Ovary (tissue), 9 donors: ENCODE data around the gene TXNRD2. TPM values are rescaled to one million over a fixed set of nuclear protein-coding genes. Genes with fewer than 3 reads are reported as not detected.

ENCODE experiments used
- DNase-seq, 5 donors: peaks; one replicate each; pipeline ENCODE4 v3.0.0-alpha.2; 2019 to 2020
- H3K27ac ChIP-seq, 2 donors: fragments of 200-600 bp; one replicate each; pipeline versions ENCODE4 v1.5.1 to v1.8.0; 2019 to 2022
- H3K27me3 ChIP-seq: fragments of 200-600 bp; one replicate; pipeline ENCODE4 v1.8.0; 2022
- H3K36me3 ChIP-seq: fragments of 200-600 bp; sonication (generic); one replicate; pipeline ENCODE4 v1.5.1; 2019
- H3K4me1 ChIP-seq: one replicate; pipeline ENCODE4 v1.8.1; 2013; ENCODE audit warnings: mild to moderate bottlenecking, moderate library complexity; ENCODE audit not compliant: insufficient read depth
- H3K4me3 ChIP-seq: fragments of 200-600 bp; sonication (generic); one replicate; pipeline ENCODE4 v1.5.1; 2017
- H3K9me3 ChIP-seq, 2 donors: fragments of 200-600 bp in 1 of 2; sonication (generic) in 1 of 2; one replicate each; pipeline versions ENCODE4 v1.5.1 to v1.8.1; 2013 to 2019; ENCODE audit warnings: mild to moderate bottlenecking in 1 of 2, moderate library complexity in 1 of 2
- CTCF ChIP-seq, 3 donors: fragments of 450-650 bp in 2 of 3; fragments of 200-600 bp in 1 of 3; IDR thresholded peaks; one replicate each; pipeline versions ENCODE4 v1.5.1 to v1.8.0; 2016 to 2022; ENCODE audit warnings: antibody characterized with exemption in 3 of 3, mild to moderate bottlenecking in 1 of 3
- EP300 ChIP-seq: sonication (generic); formaldehyde crosslinking; IDR thresholded peaks from one replicate; pipeline ENCODE4 v1.6.1; 2017; ENCODE audit warnings: antibody characterized with exemption
- POLR2A ChIP-seq: fragments of 450-650 bp; IDR thresholded peaks from one replicate; pipeline ENCODE4 v1.6.1; 2017; ENCODE audit warnings: antibody characterized with exemption, mild to moderate bottlenecking, moderate library complexity
- WGBS, 3 donors: extraction: QIAGEN DNeasy Blood & Tissue Kit in 1 of 3; methylation state at CpG; one replicate each; pipeline versions ENCODE4 v1.1.5 to v1.1.7; 2013 to 2017; 5-methylcytosine and 5-hydroxymethylcytosine counted together
- intact Hi-C, 4 donors: fragments of 100-400 bp; cut with DNase I; formaldehyde crosslinking; loops; one replicate each; pipeline versions ENCODE4 v1.11.0 to v1.15.1; 2022 to 2023
- polyA plus RNA-seq, 2 donors: library from polyadenylated mRNA; stranded (reverse); fragments of 200-250 nt in 1 of 2; fragments of 350-450 nt in 1 of 2; fragmentation: Illumina TruSeq in 1 of 2; extraction: RNeasy Lipid Tissue Mini Kit (QIAGEN cat#74804) in 1 of 2; gene quantifications; one replicate each; pipeline ENCODE4 v1.2.3, GENCODE V29; 2013 to 2014
- total RNA-seq, 7 donors: library from RNA; depleted of rRNA in 2 of 7; stranded (reverse); fragments of >200 nt in 2 of 7; fragmentation: NEBNext Ultra II Directional in 3 of 7; extraction: Animal tissue kit (Norgen Biotek cat#: 25700) in 3 of 7; gene quantifications; one replicate each; pipeline versions ENCODE4 v1.1.0 to v1.2.4, GENCODE V29; 2016 to 2023
- donor health status: DM: no; HTN: no; CAD: no; lungs with moderate emphysema.
- donor health status: DM: no; HTN: no; CAD: no.
- donor health status: Bipolar disorder and iron deficiency.
- donor health status: DM: yes; HTN: yes; CAD: no.
- donor health status: DM: no; HTN: no; CAD: no.
- donor health status: DM: yes; HTN: yes; CAD: no.

The TXNRD2 gene
- total and polyA plus RNA-seq, 9 donors = 21.3 to 37.8 (median 26.9) TPM

DNA sequence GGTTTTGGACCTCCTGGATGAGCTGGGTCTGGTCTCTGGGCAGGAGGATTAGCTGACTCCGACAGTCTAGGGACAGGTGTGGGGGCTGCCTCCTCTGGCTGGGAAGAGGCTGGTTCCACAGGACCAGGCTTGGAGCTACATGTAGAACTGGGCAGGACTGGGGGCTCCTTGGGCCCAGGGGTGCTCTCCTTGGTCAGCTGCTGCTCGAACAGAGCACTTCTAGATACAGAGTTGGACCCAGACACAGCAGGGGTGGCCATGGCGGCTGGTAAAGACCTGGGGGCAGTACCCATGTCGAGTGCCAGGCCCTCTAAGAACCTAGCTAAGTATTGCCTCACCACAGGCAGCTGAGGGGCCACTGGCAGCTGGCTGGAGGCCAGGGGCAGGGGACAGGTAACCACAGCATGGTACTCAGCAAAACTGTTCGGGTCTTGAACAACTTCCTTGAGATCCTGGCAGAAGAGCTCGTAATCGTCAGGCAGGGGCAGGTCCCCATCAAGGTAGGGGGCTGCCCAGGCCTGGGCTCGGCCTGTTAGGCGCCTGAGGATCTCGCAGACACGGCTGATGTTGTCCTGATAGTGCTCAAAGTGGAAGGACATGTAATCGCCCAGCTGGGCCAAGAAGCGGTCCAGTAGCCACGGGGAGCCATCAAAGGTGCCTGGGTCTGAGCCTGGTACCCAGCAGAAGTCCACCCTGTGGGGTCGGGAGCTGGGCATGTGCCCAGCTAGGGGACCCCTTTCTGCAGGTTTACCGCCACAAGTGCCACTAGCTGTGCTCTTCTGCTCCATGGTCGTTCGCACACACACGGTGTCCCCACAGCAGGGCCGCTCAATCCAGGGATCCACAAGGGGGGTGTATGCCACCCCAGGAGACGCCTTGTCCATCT is 90.1 kb downstream of the TXNRD2 start:
- H3K9me3 ChIP-seq = no peaks in the 10 kb centered on the region
- peak in 1 of 5 donors; percentile 32 for DNase-seq
- H3K4me1 ChIP-seq = peaks cover 12% of the 10 kb centered on the region
- H3K4me3 ChIP-seq = no peak overlapping the region
- no peak overlapping the region for H3K27ac ChIP-seq
- H3K36me3 ChIP-seq = no peaks in the 10 kb centered on the region
- TF ChIP-seq CTCF (IDR thresholded peaks at IDR 0.05) (no peak), EP300 (no peak), POLR2A (no peak)
- WGBS, 3 donors = 90 to 95% (median 91%) methylated on average over 21 of the region's 21 CpGs
- no peaks in the 10 kb centered on the region for H3K27me3 ChIP-seq
- intact Hi-C loops = loop anchor here in 1 of 4 donors (5.0 kb wide), 2 partner anchors 41 to 91 kb away; partner anchors contain the start of genes COMT and TXNRD2

DNA sequence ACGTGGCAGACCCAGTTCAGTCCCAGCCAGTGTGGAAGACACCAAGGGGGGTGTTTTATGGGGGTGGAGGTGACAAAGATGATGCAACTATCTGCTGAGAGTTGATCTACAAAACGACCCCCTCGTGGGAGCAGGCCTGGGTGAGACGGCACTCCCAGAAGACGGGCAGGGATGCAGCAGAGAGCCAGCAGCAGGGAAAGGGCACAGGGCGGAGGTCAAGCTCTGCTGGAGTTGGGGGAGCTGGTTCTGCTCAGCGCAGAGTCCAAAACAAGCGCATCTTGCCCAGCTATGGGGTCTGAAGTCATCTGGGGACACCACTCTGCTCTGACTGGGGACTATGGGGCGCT is 90.9 kb downstream of the TXNRD2 start:
- Histone ChIP-seq H3K27ac (no peak overlapping the region), H3K4me1 (peaks cover 12% of the 10 kb centered on the region), H3K9me3 (no peaks in the 10 kb centered on the region), H3K36me3 (no peaks in the 10 kb centered on the region), H3K27me3 (no peaks in the 10 kb centered on the region), H3K4me3 (no peak overlapping the region)
- TF ChIP-seq EP300 = no peak
- TF ChIP-seq POLR2A = no peak
- no peak for TF ChIP-seq CTCF (IDR thresholded peaks at IDR 0.05)
- intact Hi-C loops = loop anchor here in 1 of 4 donors (5.0 kb wide), 2 partner anchors 42 to 92 kb away; partner anchors contain the start of genes COMT and TXNRD2
- WGBS, 3 donors = 81 to 86% (median 84%) methylated on average over 9 of the region's 9 CpGs
- no peak for DNase-seq

- 85 to 88% (median 86%) methylated on average over 9 of the region's 9 CpGs for WGBS, 3 donors
- no peak overlapping the region for H3K27ac ChIP-seq
- TF ChIP-seq EP300 = no peak
- no peak for TF ChIP-seq CTCF (IDR thresholded peaks at IDR 0.05)
- no peak for TF ChIP-seq POLR2A
- peaks cover 9% of the 10 kb centered on the region for H3K4me1 ChIP-seq
- no peak for DNase-seq
- H3K4me3 ChIP-seq = no peak overlapping the region
- no peaks in the 10 kb centered on the region for H3K36me3 ChIP-seq
- H3K9me3 ChIP-seq = no peaks in the 10 kb centered on the region
- H3K27me3 ChIP-seq = no peaks in the 10 kb centered on the region
- intact Hi-C loops = loop anchor here in 2 of 4 donors (5.0 to 10.0 kb wide), 3 partner anchors 42 to 92 kb away; partner anchors contain the start of genes COMT (in 1 of the 2) and TXNRD2 (in 1 of the 2)
These were observed 91.5 kb downstream of the TXNRD2 start for GRCh38 chr22:19849835-19850762.
